ENCODE measurements around the gene CHAT.

Gene CHAT

DNA sequence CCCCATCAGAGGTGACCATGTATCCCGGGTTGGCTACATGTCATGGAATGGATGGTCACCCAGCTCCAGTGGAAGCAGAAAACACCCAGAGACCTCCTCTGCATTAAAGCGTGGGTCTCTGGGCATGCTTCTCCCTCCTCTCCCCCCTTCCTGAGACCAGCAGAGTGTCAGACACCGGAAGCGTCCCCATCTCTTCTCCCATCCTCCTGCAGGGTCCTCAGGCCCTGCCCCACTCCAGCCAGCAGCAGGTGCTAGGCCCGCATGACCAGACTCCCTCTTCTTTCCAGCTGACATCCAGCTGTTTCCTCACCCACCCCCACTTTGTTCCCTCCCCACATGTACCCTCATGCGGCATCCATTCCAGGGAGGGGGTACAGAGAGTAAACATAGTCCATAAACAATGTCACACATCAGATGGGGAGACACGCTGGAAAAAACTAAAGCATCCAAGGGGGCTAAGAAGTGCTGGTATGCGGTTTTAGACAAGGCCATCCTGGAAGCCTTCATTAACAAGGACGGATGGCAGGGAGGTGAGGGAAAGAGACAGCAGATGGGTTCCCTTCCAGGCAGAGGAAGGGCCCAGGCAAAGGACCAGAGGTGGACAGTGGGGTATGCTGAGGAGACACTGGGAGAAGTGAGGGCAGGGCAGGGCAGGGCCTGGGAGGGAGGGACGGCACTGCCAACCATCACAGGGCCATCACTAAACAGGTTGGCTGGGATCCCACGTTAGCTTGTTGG lies 16.2 kb upstream of the CHAT start:
- DNase-seq = no peak

GRCh38 chr10:49598164-49598856 lies 15.5 kb upstream of the CHAT start:
- DNase-seq = no peak

DNA sequence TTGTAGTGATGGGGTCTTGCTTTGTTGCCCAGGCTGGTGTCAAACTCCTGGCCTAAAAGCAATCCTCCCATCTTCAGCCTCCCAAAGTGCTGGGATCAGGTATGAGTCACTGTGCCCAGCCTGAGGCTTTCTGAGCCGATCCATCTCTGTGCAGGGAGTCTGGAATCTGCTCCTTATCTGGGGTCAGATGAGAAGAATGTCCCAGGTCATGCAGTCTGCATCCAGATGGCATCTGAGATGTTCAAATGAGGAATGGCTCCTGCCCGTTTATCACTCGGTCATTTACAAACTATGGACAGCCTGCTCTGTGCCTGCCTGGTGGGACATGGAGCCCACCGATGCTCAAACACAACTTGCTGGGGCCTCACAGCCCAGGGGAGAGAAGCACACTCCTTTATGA lies 14.9 kb upstream of the CHAT start:
- no peak for DNase-seq

DNA sequence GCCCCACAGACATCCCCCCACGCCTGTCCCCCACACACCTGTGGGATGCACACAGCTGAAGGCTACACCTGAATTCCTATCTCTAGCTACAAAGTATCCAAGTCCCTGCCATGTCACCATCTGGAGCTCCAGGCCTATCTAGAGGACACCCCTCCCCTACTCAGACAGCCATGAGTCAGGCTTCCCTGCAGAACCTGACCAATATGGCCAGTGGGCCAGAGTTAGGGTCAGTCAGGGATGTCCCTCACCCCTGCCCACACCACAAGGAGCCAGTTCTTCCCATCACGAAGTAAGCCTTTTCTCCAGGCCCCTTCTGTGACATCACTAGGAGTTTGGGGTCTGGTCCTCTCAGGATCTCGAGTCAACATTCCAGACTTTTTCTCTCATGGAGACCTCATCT lies 14.3 kb upstream of the CHAT start:
- DNase-seq = no peak

DNA sequence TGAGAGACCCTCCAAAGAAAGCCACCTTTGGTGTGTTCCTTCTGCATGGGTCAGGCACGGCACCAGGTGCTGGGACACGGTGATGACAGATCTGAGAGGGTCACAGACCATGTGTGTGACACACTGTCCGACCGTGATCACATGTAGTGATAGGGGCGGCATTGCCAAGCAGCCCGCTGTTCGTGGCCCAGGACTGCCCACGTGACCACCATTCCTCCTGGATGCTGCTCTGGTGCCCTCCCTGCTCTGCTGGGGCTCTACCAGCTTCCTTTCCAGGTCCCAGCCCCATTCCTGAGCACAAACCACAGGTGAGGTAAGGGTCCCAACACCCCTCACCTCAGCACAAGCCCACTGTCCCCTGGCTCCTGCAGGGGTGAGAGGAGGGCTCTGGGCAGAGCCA lies 13.8 kb upstream of the CHAT start:
- DNase-seq = no peak

DNA sequence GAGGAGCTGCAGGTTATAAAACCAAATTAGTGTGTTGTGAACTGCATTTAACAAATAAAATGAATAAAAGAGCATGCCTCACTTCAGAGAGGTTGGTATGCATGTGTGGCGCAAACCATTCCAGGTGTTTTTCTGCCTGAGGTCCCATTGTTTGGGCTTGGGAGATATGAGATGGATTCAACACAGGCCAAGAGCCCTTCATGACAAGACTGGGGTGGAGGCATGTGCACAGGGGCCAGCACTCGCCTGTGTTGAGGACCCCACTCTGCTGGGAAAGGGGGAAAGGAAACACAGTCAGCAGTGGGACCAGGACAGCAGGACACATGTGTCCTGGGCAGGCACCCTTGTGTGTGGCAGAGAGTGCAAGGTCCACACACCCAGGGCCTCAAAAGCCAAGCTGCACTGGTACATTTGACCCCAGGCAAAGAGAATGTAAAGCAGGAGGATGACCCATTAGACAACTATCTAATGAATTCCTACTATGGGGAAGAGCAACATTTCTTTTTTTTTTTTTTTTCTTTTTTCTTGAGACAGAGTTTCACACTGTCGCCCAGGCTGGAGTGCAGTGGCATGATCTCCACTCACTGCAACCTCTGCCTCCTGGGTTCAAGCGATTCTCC lies 12.9 kb upstream of the CHAT start:
- DNase-seq = no peak

GRCh38 chr10:49601857-49602256 lies 12.0 kb upstream of the CHAT start:
- DNase-seq = no peak

- DNase-seq = no peak
Observed at GRCh38 chr10:49602380-49603023, 11.3 kb upstream of the CHAT start.

GRCh38 chr10:49605216-49605938 lies 8.5 kb upstream of the CHAT start:
- DNase-seq = no peak

DNA sequence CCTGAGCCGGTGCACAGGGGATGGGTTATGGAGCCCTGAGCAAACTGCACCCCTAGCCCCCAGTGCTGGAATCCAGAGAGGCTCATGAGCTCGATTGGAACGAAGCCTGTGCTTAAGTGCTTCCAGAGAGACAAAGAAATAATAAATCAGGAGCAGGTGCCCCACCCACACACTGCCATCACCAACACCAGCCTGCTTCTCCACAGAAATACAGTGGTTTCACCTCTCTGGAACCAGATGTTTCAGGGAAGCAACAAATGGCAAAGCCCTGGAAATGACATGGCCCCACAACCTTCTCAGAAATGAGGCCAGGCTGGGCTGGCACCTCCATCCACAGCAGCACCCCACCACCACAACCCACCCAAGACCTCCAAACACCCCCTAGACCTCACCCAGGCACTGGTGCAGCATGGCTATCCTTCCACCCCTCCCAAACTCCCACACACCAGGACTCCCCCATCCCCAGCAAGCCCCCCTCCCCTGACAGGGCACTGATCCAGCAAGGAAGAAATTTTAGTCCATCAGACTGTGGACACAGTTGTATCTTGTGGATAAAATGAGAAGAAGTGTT lies 7.8 kb upstream of the CHAT start:
- DNase-seq = no peak

DNA sequence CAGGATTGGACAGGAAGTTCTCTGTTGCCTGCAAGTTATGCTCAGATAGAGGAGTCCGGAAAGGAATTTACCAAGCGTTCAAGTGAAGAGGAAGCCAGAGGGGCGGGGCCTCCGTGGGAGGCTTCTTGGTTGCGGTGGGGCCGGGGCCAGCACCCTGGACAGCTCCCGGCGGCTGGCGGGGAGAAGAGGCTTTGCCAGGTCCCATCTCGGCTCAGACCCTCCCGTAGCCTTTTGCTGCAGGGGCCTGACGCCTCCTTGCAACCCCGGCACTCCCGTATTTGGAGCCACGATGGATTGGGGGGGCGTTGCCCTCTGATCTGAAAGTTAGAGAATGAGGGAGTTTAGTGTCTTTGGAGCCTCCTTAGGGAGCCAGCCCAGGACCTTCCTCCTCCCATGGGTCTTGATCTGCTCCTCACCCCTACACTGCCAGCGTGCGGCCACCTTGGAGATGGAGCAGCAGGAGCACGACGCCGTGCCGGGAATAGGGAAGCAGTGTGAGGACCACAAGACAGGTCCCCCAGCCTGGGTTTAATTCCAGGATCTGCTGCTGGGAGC lies 6.8 kb upstream of the CHAT start:
- peak; percentile 73 to 75 for DNase-seq

DNA sequence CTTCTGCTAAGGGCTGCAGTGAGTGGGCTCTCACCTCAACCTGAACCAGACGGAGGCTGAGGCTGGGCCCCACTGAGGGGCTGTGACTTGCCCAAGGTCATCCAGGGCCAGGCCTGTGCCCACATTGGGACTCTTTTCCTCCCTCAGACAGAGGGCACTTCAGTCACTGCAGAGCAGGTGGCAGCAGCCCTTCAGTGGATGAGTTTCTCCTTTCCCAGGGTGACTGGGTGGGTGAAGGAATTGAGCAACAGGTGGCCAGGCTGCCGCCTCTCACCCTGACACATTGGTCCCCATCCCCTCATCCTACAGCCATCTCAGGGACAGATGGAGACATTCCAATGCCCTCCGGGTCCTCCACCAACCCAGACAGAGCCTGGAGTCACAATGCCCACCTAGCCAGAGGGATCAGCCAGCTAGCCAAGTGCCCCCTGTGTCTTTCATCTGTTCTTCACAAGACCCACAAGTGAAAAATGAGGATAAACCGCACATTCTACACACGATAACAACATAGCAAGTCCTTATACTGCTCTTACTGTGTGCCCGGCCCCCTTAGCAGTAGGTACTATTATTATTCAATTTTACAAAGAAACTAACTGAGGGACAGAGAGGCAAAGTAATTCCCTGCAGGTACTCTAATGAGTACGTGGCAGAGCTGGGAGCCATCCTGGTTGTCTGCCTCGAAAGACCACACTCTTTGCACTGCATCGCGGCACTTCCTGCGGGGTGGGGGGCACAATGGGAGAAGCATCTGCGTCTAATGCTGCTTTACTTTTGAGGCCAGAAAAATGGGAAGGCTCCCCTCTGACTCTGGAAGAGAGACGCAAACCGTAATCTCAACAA lies 5.5 kb upstream of the CHAT start:
- no peak for DNase-seq

DNA sequence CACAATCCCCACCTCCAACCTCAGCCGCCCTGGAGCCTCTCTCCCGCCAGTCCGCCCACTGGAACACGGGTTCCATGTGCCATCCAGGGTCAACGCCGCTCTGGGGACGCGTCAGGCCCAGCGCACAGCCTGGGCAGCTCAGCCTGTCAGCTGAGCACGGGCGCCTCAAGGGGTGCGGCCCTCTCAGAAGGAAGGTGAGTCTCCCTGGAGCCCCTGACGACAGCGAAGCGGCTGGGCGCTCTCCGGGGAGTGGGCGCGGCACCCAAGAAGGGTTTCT lies 4.9 kb upstream of the CHAT start:
- DNase-seq = no peak

GRCh38 chr10:49609283-49610113 lies 4.3 kb upstream of the CHAT start:
- DNase-seq = no peak

DNA sequence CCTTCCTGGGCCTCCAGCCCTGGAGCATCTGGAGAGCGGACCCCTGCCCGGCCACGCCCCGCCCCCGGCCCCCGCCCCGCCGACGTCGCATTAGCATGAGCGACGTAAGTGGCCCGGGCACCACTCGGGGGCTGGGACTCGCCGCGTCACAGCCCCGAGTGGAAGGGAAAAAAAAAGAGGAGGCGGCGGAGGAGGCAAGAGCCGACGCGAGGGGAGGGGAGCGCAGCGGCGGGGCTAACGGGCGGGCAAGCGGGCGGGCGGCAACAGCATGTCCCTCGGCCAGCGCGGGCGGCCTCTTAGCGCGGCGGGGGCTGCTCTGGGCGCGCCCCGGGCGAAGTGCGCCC lies 3.8 kb upstream of the CHAT start, which contains the start of gene SLC18A3:
Gene SLC18A3 (plus strand): TSS at position 197 of the 344 bp plus-strand sequence. CDS start 431 bp downstream, outside the sequence.
- no peak for DNase-seq

DNA sequence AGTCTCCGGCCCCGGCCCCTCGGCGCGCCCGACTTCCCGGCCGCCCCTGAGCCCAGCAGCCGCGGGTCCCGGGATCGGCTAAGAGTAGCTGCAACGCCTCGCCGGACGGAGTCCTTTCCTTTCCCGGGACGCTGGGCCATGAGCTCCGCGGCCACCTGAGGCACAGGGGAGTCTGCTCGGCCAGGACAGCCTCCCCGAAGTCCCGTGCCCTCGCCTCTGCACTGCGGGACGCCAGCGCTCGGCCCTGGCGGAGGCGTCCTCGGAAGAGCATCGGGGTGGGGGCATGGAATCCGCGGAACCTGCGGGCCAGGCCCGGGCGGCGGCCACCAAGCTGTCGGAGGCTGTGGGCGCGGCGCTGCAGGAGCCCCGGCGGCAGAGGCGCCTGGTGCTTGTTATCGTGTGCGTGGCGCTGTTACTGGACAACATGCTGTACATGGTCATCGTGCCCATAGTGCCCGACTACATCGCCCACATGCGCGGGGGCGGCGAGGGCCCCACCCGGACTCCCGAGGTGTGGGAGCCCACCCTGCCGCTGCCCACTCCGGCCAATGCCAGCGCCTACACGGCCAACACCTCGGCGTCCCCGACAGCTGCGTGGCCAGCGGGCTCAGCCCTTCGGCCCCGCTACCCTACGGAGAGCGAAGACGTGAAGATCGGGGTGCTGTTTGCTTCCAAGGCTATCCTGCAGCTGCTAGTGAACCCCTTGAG lies 3.2 kb upstream of the CHAT start:
- DNase-seq = no peak

- no peak for DNase-seq
Observed at GRCh38 chr10:49611166-49611815, 2.5 kb upstream of the CHAT start.

DNA sequence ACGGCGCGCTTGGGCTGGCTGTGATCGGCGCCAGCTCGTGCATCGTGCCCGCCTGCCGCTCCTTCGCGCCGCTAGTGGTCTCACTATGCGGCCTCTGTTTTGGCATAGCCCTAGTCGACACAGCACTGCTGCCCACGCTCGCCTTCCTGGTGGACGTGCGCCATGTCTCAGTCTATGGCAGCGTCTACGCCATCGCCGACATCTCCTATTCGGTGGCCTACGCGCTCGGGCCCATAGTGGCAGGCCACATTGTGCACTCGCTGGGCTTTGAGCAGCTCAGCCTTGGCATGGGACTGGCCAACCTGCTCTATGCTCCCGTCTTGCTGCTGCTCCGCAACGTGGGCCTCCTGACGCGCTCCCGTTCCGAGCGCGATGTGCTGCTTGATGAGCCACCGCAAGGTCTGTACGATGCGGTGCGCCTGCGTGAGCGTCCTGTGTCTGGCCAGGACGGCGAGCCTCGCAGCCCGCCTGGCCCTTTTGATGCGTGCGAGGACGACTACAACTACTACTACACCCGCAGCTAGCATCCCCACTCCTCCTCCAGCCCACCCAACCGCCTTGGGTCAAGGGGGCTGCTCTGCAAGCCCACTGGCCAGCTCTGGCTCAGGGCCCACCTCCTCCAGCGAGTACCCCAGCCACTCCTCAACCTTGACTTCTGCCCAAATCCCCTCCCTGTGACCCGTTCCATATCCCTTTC lies 1.9 kb upstream of the CHAT start:
- DNase-seq = no peak
